DMS79 (cell line): ENCODE results near the gene CAMTA1.
"Not testable (repeated sequence)": the region's sequence is repeated elsewhere in the genome, so short reads cannot be mapped to it uniquely, and the experiment has no call there.

Experiments used
- DNase-seq: peaks from one replicate; lab custom pipeline; 2025; lab: John Stamatoyannopoulos, UW

Gene CAMTA1

GRCh38 chr1:7778133-7778628 is 992.9 kb downstream of the CAMTA1 start:
- no peak for DNase-seq

GRCh38 chr1:7780976-7781375 is 995.7 kb downstream of the CAMTA1 start:
- no peak for DNase-seq

DNA sequence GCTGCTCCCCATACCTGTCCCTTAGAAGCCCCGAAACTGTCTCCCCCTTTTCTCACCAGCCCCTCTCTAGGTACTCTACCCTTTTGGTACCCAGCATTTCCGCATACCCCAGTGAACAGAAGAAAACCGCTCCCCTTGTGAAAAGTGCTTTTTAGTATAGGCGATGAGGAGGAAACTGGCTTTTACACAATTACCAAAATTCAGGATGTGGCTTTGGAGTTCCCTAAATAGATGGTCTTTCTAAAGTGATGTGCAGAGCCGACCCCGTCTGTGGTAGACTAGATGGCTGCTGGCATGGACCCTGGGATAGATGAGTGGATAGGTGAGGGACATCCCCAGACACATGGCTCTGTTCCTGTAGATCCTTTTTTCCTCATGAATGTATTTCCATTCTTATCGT is 996.2 kb downstream of the CAMTA1 start:
- DNase-seq = no peak

DNA sequence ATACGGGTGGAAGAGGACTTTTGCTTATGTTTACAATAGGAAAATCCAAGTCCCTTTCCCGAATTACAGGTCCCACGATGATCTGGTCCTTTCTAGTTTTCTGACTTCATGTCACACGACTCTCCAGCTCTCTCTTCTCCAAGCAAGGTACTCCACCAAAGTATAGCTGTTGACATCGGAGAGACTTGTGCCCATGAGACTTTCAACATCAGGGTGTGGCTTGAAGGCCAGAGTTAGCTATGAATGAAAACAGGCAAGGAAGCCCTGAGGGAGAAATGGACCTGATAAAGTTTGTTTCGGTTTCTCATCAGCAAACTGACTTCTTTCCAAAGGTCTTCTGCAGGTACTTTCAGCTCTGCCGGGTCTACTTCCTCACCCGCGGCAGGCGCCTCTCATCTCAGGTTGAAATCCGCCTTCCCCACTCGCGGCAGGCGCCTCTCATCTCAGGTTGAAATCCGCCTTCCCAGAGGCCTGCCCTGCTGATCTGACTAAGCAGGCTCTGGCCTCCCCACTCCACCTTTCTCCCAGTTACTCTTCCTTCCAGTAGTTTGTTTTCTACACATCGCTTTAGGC is 996.8 kb downstream of the CAMTA1 start:
- no peak for DNase-seq

- peak; percentile 68 for DNase-seq
Observed at GRCh38 chr1:7783178-7783711, 998.0 kb downstream of the CAMTA1 start.

DNA sequence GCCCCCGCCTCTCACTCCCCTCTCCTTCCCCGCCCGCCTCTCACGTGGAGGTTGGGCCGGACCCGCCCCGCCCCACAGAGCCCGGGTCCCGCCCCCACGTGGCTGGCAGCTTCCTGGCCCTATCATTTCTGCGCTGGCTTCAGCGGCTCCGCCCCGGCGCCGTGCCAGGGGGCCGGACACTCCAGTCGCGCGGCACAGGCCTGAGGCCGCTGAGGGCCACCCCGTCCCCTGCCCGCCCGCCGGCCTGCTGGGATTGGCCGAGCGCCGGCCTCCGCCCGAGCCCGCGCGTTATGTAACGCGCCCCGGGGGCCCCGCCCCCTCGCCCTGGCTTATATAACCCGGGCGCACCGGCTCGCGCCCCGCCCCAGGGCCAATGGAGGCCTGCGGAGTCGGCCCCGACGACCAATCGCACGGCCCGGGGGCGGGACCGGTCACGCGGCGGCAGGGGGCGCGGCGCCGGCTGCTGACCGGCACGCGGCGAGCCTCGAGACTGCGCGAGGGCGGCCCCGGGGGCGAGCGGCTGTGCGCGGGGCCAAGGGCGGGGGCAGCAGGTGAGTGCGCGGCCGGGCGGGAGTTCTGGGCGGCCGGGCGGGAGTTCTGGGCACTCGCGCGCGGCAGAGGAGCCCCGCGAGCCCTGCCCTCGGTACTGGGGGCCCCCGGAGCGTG is 998.7 kb downstream of the CAMTA1 start, which contains the start of gene PER3:
Gene PER3 (plus strand): TSS at position 466 of the 666 bp plus-strand sequence. CDS start 587 bp downstream, outside the sequence.
- peak; percentile 94 for DNase-seq

DNA sequence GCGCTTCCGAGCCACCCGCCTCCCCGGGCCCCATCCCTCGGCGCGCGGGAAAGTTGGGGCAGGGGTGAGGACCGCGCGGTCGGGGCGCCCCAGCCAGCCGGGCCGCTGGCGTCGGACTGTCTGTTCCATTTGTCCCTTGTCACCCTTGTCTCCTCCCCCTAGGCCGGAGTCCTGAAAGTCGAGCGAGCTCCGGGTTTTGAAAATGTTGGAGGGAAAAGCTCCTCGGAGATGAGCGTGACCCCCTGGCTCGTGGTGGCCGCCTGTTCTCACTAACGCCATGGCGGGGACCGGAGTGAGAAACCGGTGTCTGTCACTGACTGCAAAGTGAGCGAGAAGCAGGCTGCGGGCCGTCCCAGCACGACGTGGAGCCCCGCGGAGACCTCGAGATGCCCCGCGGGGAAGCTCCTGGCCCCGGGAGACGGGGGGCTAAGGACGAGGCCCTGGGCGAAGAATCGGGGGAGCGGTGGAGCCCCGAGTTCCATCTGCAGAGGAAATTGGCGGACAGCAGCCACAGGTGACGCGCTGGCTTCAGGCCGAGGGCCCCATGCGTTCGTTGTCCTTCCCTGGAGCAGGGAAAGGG is 999.3 kb downstream of the CAMTA1 start:
- DNase-seq = peak; percentile 50

- DNase-seq = no peak
Observed at GRCh38 chr1:7785108-7785507, 999.9 kb downstream of the CAMTA1 start.

GRCh38 chr1:7786795-7787194 is 1001.5 kb downstream of the CAMTA1 start:
- no peak for DNase-seq

DNA sequence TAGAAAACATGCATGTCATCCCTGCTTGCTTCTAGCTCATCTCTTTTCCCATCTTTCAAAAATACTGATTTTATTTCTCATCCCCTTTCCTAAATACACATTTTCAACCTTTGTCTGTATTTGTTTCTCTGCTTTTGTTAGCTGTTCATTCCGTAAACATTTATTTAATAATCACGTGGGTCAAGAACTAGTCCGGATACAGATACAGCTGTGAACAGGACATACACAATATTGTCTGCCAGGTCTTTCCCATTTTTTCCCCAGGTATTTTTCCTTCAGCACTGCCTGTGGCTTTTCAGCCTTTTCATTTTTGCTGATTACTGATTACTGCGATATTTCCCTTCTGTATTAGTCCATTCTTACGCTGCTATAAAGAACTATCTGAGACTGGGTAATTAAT is 1004.6 kb downstream of the CAMTA1 start:
- no peak for DNase-seq

DNA sequence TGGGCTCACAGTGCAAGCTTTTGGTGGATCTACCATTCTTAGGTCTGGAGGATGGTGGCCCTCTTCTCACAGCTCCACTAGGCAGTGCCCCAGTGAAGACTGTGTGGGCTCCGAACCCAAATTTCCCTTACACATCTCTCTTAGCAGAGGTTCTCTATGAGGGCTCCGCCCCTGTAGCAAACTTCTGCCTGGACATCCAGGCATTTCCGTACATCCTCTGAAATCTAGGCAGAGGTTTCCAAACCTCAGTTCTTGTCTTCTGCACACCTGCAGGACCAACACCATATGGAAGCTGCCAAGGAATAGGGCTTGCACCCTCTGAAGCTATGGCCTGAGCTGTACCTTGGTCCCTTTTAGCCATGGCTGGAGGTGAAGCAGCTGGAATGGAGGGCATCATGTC is 1005.8 kb downstream of the CAMTA1 start:
- DNase-seq = not testable (repeated sequence)

DNA sequence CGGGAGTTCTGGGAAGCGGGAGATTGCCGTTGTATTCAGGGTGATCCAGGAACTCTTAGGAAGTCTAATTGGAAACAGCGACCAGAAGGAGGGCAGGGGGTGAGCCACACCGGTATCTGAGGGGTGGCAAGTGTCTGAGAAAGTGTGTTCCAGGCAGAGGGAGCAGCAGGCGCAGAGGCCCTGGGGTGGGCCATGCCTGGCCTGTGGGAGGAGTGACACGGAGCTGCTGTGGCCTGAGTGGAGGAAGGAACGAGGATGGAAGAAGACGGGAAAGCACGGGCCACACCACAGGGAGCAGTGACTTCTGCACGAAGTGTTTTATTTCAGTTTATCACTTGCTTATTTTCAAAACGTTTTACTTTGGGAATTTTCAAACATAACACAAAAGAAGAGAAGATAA is 1010.2 kb downstream of the CAMTA1 start:
- DNase-seq = no peak

DNA sequence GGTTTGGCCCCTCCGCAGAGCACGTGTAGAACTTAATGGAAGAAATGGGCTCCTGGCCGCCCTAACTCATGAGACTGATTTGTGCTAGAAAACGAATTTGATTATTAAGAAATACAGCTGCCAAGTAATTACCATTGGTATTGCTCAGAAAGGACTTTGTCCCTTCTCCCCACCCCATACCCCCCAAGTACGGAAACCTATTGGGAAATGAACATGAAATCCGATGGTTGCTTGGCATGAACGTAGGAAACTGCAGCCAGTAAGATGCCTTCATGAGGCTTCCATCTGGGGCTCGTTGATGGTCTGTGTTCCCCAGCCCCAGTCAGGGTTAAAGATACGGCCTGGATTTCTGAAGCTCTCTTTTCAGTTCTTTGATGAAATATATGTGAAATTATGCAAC is 1020.2 kb downstream of the CAMTA1 start:
- no peak for DNase-seq

GRCh38 chr1:7808253-7808844 is 1023.1 kb downstream of the CAMTA1 start:
- DNase-seq = no peak

GRCh38 chr1:7809742-7810141 is 1024.5 kb downstream of the CAMTA1 start:
- no peak for DNase-seq

GRCh38 chr1:7810395-7810794 is 1025.1 kb downstream of the CAMTA1 start:
- DNase-seq = no peak

DNA sequence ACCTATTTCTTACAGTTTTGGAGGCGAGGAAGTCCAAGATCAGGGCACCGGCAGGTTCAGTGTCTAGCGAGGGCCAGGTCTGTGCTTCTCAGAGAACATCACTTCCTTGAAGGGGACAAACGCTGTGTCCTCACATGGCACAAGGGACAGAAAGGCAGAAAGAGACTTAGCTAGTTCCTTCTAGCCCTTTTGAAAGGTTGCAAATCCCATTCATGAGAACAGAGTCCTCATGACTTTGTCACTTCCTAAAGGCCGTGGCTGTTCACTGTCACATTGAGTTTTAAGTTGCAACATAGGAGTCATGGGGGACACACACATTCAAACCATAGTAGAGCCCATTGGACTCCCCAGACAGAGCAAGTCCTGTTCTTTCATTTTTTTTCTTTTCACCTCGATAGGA is 1026.2 kb downstream of the CAMTA1 start:
- no peak for DNase-seq

DNA sequence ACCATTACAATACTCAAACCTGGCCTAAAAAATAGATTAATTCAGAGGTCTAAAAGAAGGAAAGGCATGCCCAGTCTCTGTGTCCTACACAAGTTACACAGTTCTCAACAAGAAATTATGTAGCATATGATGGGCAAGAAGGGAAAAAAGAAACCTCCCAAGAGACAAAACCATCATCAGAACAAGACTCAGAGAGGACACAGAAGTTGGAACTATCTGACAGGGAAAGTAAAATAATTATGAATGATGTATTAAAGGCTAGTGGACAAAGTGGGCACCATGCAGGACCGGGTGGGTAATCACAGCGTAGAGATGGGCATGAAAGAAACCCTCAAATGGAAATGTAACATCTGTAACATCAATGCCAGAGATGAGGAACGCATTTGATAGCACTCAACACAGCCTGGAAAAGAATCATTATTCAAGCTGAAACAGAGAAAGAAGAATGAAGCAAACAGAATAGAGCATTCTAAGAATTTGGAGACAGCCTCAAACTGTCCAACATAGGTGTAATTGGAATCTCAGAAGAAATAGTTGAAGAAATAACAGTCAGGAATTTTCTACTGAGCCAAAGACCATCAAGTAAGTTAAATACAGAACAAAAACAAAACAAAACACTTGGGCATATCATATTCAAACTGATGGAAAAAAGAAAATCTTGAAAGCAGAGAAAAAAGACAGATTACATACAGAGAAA is 1028.6 kb downstream of the CAMTA1 start:
- no peak for DNase-seq
